Lower leg skin (tissue), 4 donors: ENCODE results near the gene PTN. TPM values are rescaled to one million over a fixed set of nuclear protein-coding genes. Genes with fewer than 3 reads are reported as not detected.

Experiments used
- DNase-seq, 2 donors: peaks; one replicate each; pipeline ENCODE4 v3.0.0-alpha.2; 2019; ENCODE audit warnings: low spot score in 2 of 2
- H3K4me3 ChIP-seq: fragments of 200-600 bp; sonication (generic); 2 replicates; pipeline ENCODE4 v1.5.1; 2017; ENCODE audit warnings: mild to moderate bottlenecking, low read depth; ENCODE audit not compliant: poor library complexity, severe bottlenecking
- POLR2A ChIP-seq, 2 donors: fragments of 450-650 bp; IDR thresholded peaks; one replicate each; pipeline ENCODE4 v1.6.1; 2016 to 2017; ENCODE audit warnings: antibody characterized with exemption in 2 of 2, mild to moderate bottlenecking in 1 of 2, moderate library complexity in 1 of 2
- WGBS, 2 donors: methylation state at CpG; one replicate each; pipeline ENCODE4 v1.1.5; 2018; 5-methylcytosine and 5-hydroxymethylcytosine counted together
- intact Hi-C: fragments of 100-400 bp; cut with DNase I; formaldehyde crosslinking; loops from one replicate; pipeline ENCODE4 v1.15.0; 2023; ENCODE audit warnings: low total_unique reads
- total RNA-seq, 4 donors: library from RNA; depleted of rRNA; stranded (reverse); fragments of >200 nt; gene quantifications; one replicate each; pipeline ENCODE4 v1.1.0, GENCODE V29; 2016
- TF ChIP-seq, protein P1 (sequence below), 3 donors: fragments of 450-650 bp; IDR thresholded peaks; one replicate each; pipeline ENCODE4 v1.5.1; 2016; ENCODE audit warnings: antibody characterized with exemption in 3 of 3, mild to moderate bottlenecking in 3 of 3, moderate library complexity in 2 of 3

Gene PTN
- total RNA-seq, 4 donors from 2014 or later = 0.34 to 10.1 (median 3.0) TPM

DNA sequence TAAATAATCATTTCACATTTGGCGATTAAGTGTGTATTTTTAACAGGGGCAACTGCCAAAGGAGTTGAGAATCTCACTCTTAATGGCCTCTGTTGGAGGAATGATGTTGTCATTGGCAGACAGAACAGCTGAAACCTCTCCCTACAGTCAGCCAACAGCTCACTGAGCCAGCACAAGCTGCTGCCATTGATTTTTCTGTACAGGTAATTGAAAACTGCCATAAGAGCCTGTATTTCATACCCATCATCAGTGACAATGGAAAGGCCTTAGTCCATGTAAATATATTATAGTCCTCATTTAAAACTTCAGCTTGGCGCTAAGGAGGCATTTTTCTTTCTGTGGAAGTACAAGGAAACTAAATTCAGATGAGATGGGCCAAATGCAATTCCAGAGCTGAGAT lies 28.1 kb upstream of the PTN start:
- TF ChIP-seq POLR2A (IDR thresholded peaks at IDR 0.05) = no peak
- TF ChIP-seq, protein P1, sequence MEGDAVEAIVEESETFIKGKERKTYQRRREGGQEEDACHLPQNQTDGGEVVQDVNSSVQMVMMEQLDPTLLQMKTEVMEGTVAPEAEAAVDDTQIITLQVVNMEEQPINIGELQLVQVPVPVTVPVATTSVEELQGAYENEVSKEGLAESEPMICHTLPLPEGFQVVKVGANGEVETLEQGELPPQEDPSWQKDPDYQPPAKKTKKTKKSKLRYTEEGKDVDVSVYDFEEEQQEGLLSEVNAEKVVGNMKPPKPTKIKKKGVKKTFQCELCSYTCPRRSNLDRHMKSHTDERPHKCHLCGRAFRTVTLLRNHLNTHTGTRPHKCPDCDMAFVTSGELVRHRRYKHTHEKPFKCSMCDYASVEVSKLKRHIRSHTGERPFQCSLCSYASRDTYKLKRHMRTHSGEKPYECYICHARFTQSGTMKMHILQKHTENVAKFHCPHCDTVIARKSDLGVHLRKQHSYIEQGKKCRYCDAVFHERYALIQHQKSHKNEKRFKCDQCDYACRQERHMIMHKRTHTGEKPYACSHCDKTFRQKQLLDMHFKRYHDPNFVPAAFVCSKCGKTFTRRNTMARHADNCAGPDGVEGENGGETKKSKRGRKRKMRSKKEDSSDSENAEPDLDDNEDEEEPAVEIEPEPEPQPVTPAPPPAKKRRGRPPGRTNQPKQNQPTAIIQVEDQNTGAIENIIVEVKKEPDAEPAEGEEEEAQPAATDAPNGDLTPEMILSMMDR (IDR thresholded peaks at IDR 0.05) = no peak
- DNase-seq = no peak
- 85 to 90% methylated on average over 2 of the region's 2 CpGs for WGBS, 2 donors
- intact Hi-C loops = no loop called here
- H3K4me3 ChIP-seq = no peak overlapping the region

DNA sequence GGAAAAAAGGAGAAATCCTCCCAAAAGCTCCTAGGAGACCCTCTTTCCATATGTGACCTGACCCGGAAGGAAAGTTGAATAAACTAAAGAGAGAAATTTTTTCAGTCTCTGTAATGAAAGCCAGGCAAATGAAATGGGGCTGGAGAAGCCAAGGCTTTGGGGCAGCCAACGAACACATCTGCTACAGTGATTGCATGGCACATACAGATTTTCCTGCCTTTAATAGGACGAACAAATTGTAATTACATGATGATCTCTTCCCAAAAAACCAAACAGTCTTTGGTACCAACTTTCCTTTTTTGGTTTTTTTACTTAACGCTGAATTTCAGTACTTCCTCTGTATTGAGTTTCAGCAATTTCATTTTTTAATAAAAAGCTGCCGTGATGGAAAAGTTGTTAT lies 23.5 kb upstream of the PTN start:
- intact Hi-C loops = no loop called here
- H3K4me3 ChIP-seq = no peak overlapping the region
- WGBS, 2 donors = 67 to 69% methylated on average over 5 of the region's 5 CpGs
- DNase-seq = no peak
- TF ChIP-seq POLR2A (IDR thresholded peaks at IDR 0.05) = no peak
- TF ChIP-seq, protein P1 (IDR thresholded peaks at IDR 0.05) = no peak

- 92 to 93% methylated on average over 6 of the region's 6 CpGs for whole genome bisulfite sequencing, 2 donors
- no peak overlapping the region for H3K4me3 ChIP-seq
- TF ChIP-seq, protein P1 (IDR thresholded peaks at IDR 0.05) = no peak
- TF ChIP-seq POLR2A (IDR thresholded peaks at IDR 0.05) = no peak
- intact Hi-C loops = no loop called here
- no peak for DNase-seq
These were observed 20.1 kb upstream of the PTN start for GRCh38 chr7:137363683-137364082.

- intact Hi-C loops = no loop called here
- H3K4me3 ChIP-seq = no peak overlapping the region
- no peak for TF ChIP-seq POLR2A (IDR thresholded peaks at IDR 0.05)
- TF ChIP-seq, protein P1 (IDR thresholded peaks at IDR 0.05) = no peak
- WGBS, 2 donors = 32 to 38% methylated on average over 1 of the region's 1 CpG
- DNase-seq = no peak
These were observed 16.6 kb upstream of the PTN start for GRCh38 chr7:137360087-137360679.

DNA sequence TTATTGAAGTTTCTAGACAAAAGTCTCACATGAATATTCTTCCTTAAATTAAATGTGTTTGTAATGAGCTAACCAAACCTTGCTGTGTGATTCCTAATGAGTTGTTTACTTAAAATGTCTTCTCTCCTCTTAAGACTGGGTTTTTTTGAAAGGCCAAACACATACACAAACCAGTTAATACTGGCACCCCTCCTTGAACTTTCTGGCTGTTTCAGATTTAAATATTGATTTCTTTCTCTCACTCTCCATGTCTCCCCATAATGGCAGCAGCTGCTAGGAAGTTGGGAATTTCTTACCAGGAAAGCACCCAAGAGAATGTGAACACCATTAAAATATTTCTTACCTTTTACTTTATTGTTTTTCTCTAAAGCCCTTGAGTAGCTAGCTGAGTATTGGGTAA lies 11.4 kb upstream of the PTN start:
- TF ChIP-seq POLR2A (IDR thresholded peaks at IDR 0.05) = no peak
- TF ChIP-seq, protein P1 (IDR thresholded peaks at IDR 0.05) = no peak
- H3K4me3 ChIP-seq = no peak overlapping the region
- DNase-seq = no peak
- intact Hi-C loops = no loop called here

GRCh38 chr7:137354396-137354795 lies 10.9 kb upstream of the PTN start:
- intact Hi-C loops = no loop called here
- 55 to 68% methylated on average over 5 of the region's 5 CpGs for WGBS, 2 donors
- DNase-seq = no peak
- H3K4me3 ChIP-seq = no peak overlapping the region
- TF ChIP-seq, protein P1 (IDR thresholded peaks at IDR 0.05) = no peak
